ENCODE data around the gene NCKAP5L. TPM values are rescaled to one million over a fixed set of nuclear protein-coding genes. Genes with fewer than 3 reads are reported as not detected.

The NCKAP5L gene
- total and polyA plus RNA-seq, 2 of the 8 experiments (the other 6 are each of a cell fraction or from before 2014, with no cell fraction given) = 9.4 to 27.9 TPM

DNA sequence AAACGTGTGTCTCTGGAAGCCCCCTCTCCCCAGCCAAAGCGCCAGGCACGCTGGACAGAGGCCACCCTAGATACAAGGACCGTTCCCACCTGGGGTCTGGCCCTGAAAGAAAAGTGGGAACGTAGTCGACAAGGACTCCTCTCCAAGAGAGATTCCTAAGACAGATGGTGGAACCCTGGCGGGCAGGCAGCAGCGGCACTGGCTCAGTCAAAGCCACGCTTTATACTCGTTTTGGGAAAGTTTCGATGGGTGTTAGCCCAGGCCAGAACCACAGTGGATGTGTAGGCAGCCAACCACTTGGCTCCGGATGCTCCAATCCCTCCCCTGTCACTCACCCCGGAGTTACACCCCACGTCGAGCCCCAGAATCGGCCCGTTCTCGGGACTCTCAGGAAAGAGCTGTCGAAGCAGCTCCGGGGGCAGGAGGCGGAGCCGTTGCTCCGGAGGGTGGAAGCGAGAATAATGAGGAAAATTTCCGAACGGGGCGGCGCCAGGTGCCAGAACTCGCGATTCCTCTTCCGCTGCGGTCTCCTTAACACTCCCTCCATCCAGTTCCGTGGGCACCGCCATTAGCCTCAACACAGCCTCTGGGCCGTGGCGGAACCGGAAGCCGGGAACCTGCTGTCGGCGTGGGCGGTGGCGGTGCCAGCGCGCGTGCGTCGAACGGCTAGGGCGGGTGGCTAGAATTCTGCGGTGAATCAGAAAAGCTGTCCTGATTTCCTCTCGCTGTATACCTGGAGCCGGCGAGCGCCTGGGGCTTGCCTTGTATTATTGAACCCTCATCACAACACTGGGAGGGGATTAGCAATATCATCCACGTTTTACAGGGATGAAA is 14.5 kb upstream of the NCKAP5L start, which contains the start of gene BCDIN3D (continued):
- TF ChIP-seq CREB1 (IDR thresholded peaks at IDR 0.05) (no peak), CTBP2 (IDR thresholded peaks at IDR 0.05; ENCODE audit: borderline replicate concordance, insufficient read depth, insufficient read length, low read length) (no peak), SP2 (IDR thresholded peaks at IDR 0.05; ENCODE audit: low read length) (no peak), BACH1 (IDR thresholded peaks at IDR 0.05; ENCODE audit: low read length) (peak; percentile 77), JUND (IDR thresholded peaks at IDR 0.05; ENCODE audit: low read length) (no peak), ATF3 (IDR thresholded peaks at IDR 0.05; ENCODE audit: insufficient read depth, low read depth, low read length) (no peak), HDAC2 (IDR thresholded peaks at IDR 0.05; ENCODE audit: borderline replicate concordance in 1 of 2, low read depth in 2 of 2, low read length in 2 of 2) (peak; percentile 52 to 81; a peak in 2 of 4 replicates), POLR2A (IDR thresholded peaks at IDR 0.05; ENCODE audit: control extremely low read depth in 1 of 2, low read depth in 2 of 2, low read length in 2 of 2) (peak in 1 of 2 experiments; percentile 80; a peak in 2 of 3 replicates), EGR1 (IDR thresholded peaks at IDR 0.05; ENCODE audit: borderline replicate concordance, low read depth, low read length) (peak; percentile 99), CHD1 (IDR thresholded peaks at IDR 0.05; ENCODE audit: low read depth, low read length) (no peak), ATF2 (IDR thresholded peaks at IDR 0.05; ENCODE audit: low read length) (0 out of 2 replicates have a peak, but pooled peaks have one; percentile 45), HDAC6 (IDR thresholded peaks at IDR 0.05; ENCODE audit: low read depth, low read length) (no peak), RFX5 (IDR thresholded peaks at IDR 0.05; ENCODE audit: borderline replicate concordance, low read depth, low read length) (no peak), TAF1 (IDR thresholded peaks at IDR 0.05; ENCODE audit: low read depth, low read length) (peak; percentile 78), EP300 (IDR thresholded peaks at IDR 0.05; ENCODE audit: borderline replicate concordance in 1 of 2, low read depth in 2 of 2, low read length in 2 of 2) (no peak), YY1 (IDR thresholded peaks at IDR 0.05; ENCODE audit: low read depth, low read length) (peak; percentile 93), BCL11A (IDR thresholded peaks at IDR 0.05; ENCODE audit: low read depth in 2 of 2, low read length in 2 of 2) (no peak), RAD21 (IDR thresholded peaks at IDR 0.05 in 1 of 2, conservative IDR thresholded peaks at IDR 0.05 in 1 of 2; ENCODE audit: low read depth in 2 of 2, low read length in 2 of 2) (no peak), KDM5A (IDR thresholded peaks at IDR 0.05; ENCODE audit: low read length) (no peak), SAP30 (IDR thresholded peaks at IDR 0.05; ENCODE audit: insufficient read depth, insufficient replicate concordance, low read length) (no peak)

Measured in H1 (cell line).